ENCODE measurements around the gene PHRF1.

PHRF1 gene

GRCh38 chr11:575996-576768 is at the start of gene PHRF1:
Gene PHRF1, plus strand, starts transcription at chr11:576470. Its CDS starts 5,043 bp downstream, at chr11:581513.
- in situ Hi-C loops (cut with HindIII; ENCODE audit: low pct_ligation_motif_present, low sequenced_read_pairs) = no loop called here

GRCh38 chr11:528166-528814 is 48.0 kb upstream of the PHRF1 start:
- TF ChIP-seq, protein P1, sequence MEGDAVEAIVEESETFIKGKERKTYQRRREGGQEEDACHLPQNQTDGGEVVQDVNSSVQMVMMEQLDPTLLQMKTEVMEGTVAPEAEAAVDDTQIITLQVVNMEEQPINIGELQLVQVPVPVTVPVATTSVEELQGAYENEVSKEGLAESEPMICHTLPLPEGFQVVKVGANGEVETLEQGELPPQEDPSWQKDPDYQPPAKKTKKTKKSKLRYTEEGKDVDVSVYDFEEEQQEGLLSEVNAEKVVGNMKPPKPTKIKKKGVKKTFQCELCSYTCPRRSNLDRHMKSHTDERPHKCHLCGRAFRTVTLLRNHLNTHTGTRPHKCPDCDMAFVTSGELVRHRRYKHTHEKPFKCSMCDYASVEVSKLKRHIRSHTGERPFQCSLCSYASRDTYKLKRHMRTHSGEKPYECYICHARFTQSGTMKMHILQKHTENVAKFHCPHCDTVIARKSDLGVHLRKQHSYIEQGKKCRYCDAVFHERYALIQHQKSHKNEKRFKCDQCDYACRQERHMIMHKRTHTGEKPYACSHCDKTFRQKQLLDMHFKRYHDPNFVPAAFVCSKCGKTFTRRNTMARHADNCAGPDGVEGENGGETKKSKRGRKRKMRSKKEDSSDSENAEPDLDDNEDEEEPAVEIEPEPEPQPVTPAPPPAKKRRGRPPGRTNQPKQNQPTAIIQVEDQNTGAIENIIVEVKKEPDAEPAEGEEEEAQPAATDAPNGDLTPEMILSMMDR (IDR thresholded peaks at IDR 0.05; ENCODE audit: low read depth, low read length, missing control alignments) = no peak
- H3K27ac ChIP-seq = no peak overlapping the region
- no peak for DNase-seq
- no peak overlapping the region for H3K4me3 ChIP-seq (ENCODE audit: low read depth, low read length)
- H3K27me3 ChIP-seq (replicated peaks) = no peaks in the 10 kb centered on the region
- in situ Hi-C loops (cut with HindIII; ENCODE audit: low pct_ligation_motif_present, low sequenced_read_pairs) = no loop called here
- H3K36me3 ChIP-seq (replicated peaks) = peaks cover 18% of the 10 kb centered on the region

More at GRCh38 chr11:575996-576768, at the start of gene PHRF1:
- TF ChIP-seq, protein P1 (IDR thresholded peaks at IDR 0.05; ENCODE audit: low read depth, low read length, missing control alignments) = no peak
- peak; percentile 89 for DNase-seq
- Histone ChIP-seq H3K36me3 (replicated peaks) (no peaks in the 10 kb centered on the region), H3K27ac (peak within 1 kb of the TSS; percentile 99), H3K27me3 (replicated peaks) (peaks cover 8% of the 10 kb centered on the region), H3K4me3 (ENCODE audit: low read depth, low read length) (peak within 1 kb of the TSS; percentile 95)

- no peaks in the 10 kb centered on the region for H3K27me3 ChIP-seq (replicated peaks)
- TF ChIP-seq, protein P1 (IDR thresholded peaks at IDR 0.05; ENCODE audit: low read depth, low read length, missing control alignments) = no peak
- no peak for DNase-seq
- in situ Hi-C loops (cut with HindIII; ENCODE audit: low pct_ligation_motif_present, low sequenced_read_pairs) = no loop called here
- H3K27ac ChIP-seq = no peak overlapping the region
- no peak overlapping the region for H3K4me3 ChIP-seq (ENCODE audit: low read depth, low read length)
- peaks cover 23% of the 10 kb centered on the region for H3K36me3 ChIP-seq (replicated peaks)
These were observed 47.2 kb upstream of the PHRF1 start for GRCh38 chr11:528815-529727.

DNA sequence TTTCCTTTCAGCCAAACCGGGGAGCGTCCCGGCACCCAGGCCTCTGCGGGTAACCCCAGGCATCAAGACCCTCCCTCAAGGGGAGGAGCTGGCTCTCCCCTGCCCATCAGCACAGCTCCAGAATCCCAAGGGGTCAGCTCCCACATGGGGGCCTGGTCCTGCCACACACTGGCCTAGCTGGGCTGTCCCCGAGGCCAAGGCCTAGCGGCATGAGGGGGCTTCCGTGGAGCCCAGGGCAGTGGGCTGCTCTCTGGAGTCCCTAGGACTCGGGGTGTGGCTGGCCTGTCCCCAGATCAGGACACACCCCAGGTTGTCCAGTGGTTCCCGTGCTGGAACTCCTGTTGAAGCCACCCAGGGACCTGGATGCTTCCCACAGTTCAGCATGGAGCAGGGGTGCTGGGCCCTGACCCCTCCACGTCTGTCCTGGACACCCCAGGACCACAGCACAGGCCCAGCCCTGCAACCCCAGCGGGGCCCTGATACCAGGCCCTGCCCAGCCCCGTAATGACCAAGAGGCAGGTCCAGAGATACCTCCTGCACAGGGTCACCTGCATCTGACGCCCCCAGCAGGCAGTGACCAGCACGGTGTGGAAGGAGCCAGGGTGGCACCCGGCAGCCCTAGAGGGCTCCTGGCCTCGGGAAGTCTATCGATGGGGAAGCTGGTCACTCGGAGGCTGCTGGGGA is 46.4 kb upstream of the PHRF1 start:
- in situ Hi-C loops (cut with HindIII; ENCODE audit: low pct_ligation_motif_present, low sequenced_read_pairs) = no loop called here
- TF ChIP-seq, protein P1 (IDR thresholded peaks at IDR 0.05; ENCODE audit: low read depth, low read length, missing control alignments) = no peak
- H3K27ac ChIP-seq = no peak overlapping the region
- no peaks in the 10 kb centered on the region for H3K27me3 ChIP-seq (replicated peaks)
- peaks cover 23% of the 10 kb centered on the region for H3K36me3 ChIP-seq (replicated peaks)
- H3K4me3 ChIP-seq (ENCODE audit: low read depth, low read length) = no peak overlapping the region
- no peak for DNase-seq
